WTC11 (cell line): ENCODE measurements around the gene IFRD2. TPM values are rescaled to one million over a fixed set of nuclear protein-coding genes. Genes with fewer than 3 reads are reported as not detected.
A peak's percentile ranks its signal among the peaks of the same experiment; 100 is the strongest.

Experiments
- ATAC-seq: fragments of 200-7000 bp; cut with Tn5 transposase; 2 replicates; pipeline ENCODE4 v1.10.0; 2021; ENCODE audit warnings: mild to moderate bottlenecking, moderate library complexity
- CTCF ChIA-PET: fragments of 300-600 bp; sonication (Branson Sonifier 250); formaldehyde crosslinking; loops from one replicate; lab custom pipeline; 2021; ENCODE audit warnings: antibody characterized with exemption; lab: Charles Lee
- POLR2A ChIA-PET: fragments of 350-600 bp; sonication (Branson Sonifier 250); formaldehyde crosslinking; loops from one replicate; lab custom pipeline; 2021; ENCODE audit warnings: antibody characterized with exemption; lab: Charles Lee
- DNase-seq: peaks from one replicate; pipeline ENCODE4 v3.0.0; 2021; ENCODE audit warnings: low spot score
- H3K27ac Mint-ChIP-seq: 2 replicates; pipeline ENCODE4 v1.8.0; 2021; ENCODE audit warnings: mixed read lengths
- H3K27me3 Mint-ChIP-seq: 2 replicates; pipeline ENCODE4 v1.8.0; 2021; ENCODE audit warnings: low read depth, mild to moderate bottlenecking, moderate library complexity, mixed read lengths
- H3K36me3 Mint-ChIP-seq: 2 replicates; pipeline ENCODE4 v1.8.0; 2021; ENCODE audit warnings: mixed read lengths
- H3K4me1 Mint-ChIP-seq: 2 replicates; pipeline ENCODE4 v1.8.0; 2022; ENCODE audit warnings: mixed read lengths
- H3K4me3 Mint-ChIP-seq: 2 replicates; pipeline ENCODE4 v1.8.0; 2021; ENCODE audit warnings: mild to moderate bottlenecking, moderate library complexity, mixed read lengths
- H3K9me3 Mint-ChIP-seq: 2 replicates; pipeline ENCODE4 v1.8.0; 2021; ENCODE audit warnings: mixed read lengths
- ATF6 ChIP-seq: sonication (generic); formaldehyde crosslinking; IDR thresholded peaks from 2 replicates; pipeline ENCODE4 v1.8.1; 2023; ENCODE audit warnings: mild to moderate bottlenecking, missing genetic modification reagents
- EMX1 ChIP-seq: fragments of 250-450 bp; sonication (Bioruptor Pico); IDR thresholded peaks from 2 replicates; pipeline ENCODE4 v1.8.0; 2021; ENCODE audit warnings: mild to moderate bottlenecking
- GABPB1 ChIP-seq: sonication (generic); formaldehyde crosslinking; IDR thresholded peaks from 2 replicates; pipeline ENCODE4 v1.8.1; 2023; ENCODE audit warnings: mild to moderate bottlenecking, missing genetic modification reagents
- GRHL2 ChIP-seq: fragments of 250-450 bp; sonication (Bioruptor Pico); IDR thresholded peaks from 2 replicates; pipeline ENCODE4 v1.8.0; 2022; ENCODE audit warnings: mild to moderate bottlenecking, moderate library complexity; ENCODE audit not compliant: insufficient replicate concordance, severe bottlenecking
- HMGXB4 ChIP-seq: sonication (generic); formaldehyde crosslinking; IDR thresholded peaks from 2 replicates; pipeline ENCODE4 v1.8.1; 2023; ENCODE audit warnings: mild to moderate bottlenecking, moderate library complexity, missing genetic modification reagents
- MXD4 ChIP-seq: fragments of 250-450 bp; sonication (Bioruptor Pico); IDR thresholded peaks from 2 replicates; pipeline ENCODE4 v1.8.0; 2021; ENCODE audit warnings: mild to moderate bottlenecking, moderate library complexity, borderline replicate concordance
- NR2C2 ChIP-seq: sonication (generic); formaldehyde crosslinking; IDR thresholded peaks from 2 replicates; pipeline ENCODE4 v1.8.0; 2022; ENCODE audit warnings: mild to moderate bottlenecking, missing genetic modification reagents
- PRDM15 ChIP-seq: sonication (generic); formaldehyde crosslinking; IDR thresholded peaks from 2 replicates; pipeline ENCODE4 v1.8.0; 2022; ENCODE audit warnings: missing genetic modification reagents
- PRRX2 ChIP-seq: fragments of 250-450 bp; sonication (Bioruptor Pico); IDR thresholded peaks from 2 replicates; pipeline ENCODE4 v1.8.0; 2021; ENCODE audit warnings: mild to moderate bottlenecking
- SMAD3 ChIP-seq: sonication (generic); formaldehyde crosslinking; IDR thresholded peaks from 2 replicates; pipeline ENCODE4 v1.8.0; 2022; ENCODE audit warnings: missing genetic modification reagents, mild to moderate bottlenecking, borderline replicate concordance
- ZNF423 ChIP-seq: fragments of 250-450 bp; sonication (Bioruptor Pico); IDR thresholded peaks from 2 replicates; pipeline ENCODE4 v2.1.2; 2022; ENCODE audit warnings: mild to moderate bottlenecking, moderate library complexity
- ZNF512 ChIP-seq: sonication (generic); formaldehyde crosslinking; IDR thresholded peaks from 2 replicates; pipeline ENCODE4 v1.8.1; 2022; ENCODE audit warnings: missing genetic modification reagents, borderline replicate concordance
- total RNA-seq: library from RNA; stranded (reverse); gene quantifications from 3 replicates; pipeline ENCODE4 v1.2.3, GENCODE V29; 2021
- TF ChIP-seq, protein P1 (sequence below): sonication (generic); formaldehyde crosslinking; IDR thresholded peaks from 2 replicates; pipeline ENCODE4 v1.8.1; 2022; ENCODE audit warnings: mild to moderate bottlenecking, moderate library complexity, missing genetic modification reagents
- TF ChIP-seq, protein P2 (sequence below): fragments of 250-450 bp; sonication (Bioruptor Pico); IDR thresholded peaks from 2 replicates; pipeline ENCODE4 v1.9.0; 2021; ENCODE audit warnings: mild to moderate bottlenecking, borderline replicate concordance
- TF ChIP-seq, protein P3 (sequence below): fragments of 250-450 bp; sonication (Bioruptor Pico); IDR thresholded peaks from 2 replicates; pipeline ENCODE4 v1.9.0; 2021; ENCODE audit warnings: mild to moderate bottlenecking

IFRD2 gene
- total RNA-seq, 1 experiment from 2014 or later = 92.0 TPM

GRCh38 chr3:50330330-50330729, 38.1 kb upstream of the IFRD2 start:
- Mint-ChIP-seq H3K4me1 (peaks cover 7% of the 10 kb centered on the region), H3K9me3 (no peaks in the 10 kb centered on the region), H3K27ac (no peak overlapping the region), H3K27me3 (no peaks in the 10 kb centered on the region), H3K36me3 (peaks cover 28% of the 10 kb centered on the region), H3K4me3 (no peak overlapping the region)
- ATAC-seq (no peak), DNase-seq (no peak)
- no peak for TF ChIP-seq ZNF423 (CRISPR knock-in tag)
- TF ChIP-seq GRHL2 (CRISPR knock-in tag) = no peak
- TF ChIP-seq PRRX2 (CRISPR knock-in tag) = no peak
- TF ChIP-seq NR2C2 (CRISPR knock-in tag) = no peak
- TF ChIP-seq SMAD3 = no peak
- TF ChIP-seq MXD4 (CRISPR knock-in tag) = no peak
- TF ChIP-seq, protein P1, sequence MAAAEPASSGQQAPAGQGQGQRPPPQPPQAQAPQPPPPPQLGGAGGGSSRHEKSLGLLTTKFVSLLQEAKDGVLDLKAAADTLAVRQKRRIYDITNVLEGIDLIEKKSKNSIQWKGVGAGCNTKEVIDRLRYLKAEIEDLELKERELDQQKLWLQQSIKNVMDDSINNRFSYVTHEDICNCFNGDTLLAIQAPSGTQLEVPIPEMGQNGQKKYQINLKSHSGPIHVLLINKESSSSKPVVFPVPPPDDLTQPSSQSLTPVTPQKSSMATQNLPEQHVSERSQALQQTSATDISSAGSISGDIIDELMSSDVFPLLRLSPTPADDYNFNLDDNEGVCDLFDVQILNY (CRISPR knock-in tag) = no peak
- ChIA-PET POLR2A (no interaction called here), CTCF (no interaction called here)

DNA sequence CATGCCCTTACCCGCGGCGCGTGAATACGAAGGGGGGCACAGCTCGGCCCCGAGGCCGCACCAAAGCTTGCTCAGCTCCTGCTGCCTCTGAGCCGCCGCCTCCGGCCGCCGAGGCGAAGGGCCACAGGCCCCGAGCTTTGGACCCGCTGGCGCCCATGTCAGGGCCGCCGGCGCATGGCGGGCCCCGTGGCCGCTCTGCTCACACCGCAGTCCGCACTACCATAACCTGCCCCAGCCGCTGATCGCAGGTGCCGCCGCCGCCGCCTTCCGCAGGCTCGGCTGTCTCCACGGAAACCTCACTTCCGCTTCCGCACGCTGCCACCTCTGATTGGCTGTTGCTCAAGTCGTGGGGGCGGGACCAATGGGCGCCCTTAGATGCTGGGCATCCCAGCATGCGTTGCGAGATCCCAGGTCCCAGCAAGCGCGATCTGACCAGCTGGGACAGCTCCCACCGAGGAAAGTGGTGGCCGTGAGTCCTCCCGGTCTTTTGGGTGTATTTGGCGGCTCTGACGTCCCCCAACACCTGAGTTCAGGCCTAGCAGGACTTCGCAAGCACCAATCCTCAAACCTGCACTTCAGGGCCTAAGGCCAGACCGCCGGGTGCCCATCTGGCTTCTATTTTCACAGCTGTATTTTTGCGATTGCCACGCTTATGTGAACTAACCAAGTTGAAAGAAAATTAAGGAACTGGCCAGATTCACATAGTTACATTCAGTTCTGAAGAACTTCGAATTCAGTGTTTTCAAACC, 35.9 kb upstream of the IFRD2 start, which contains the start of gene TUSC2:
TUSC2 (minus strand) TSS at position 281 of the 749 bp plus-strand sequence; CDS start at position 157, 124 bp downstream.
- Mint-ChIP-seq H3K27me3 (no peaks in the 10 kb centered on the region), H3K27ac (peak within 1 kb of the TSS; percentile 74; the same call in 1 of the 2 replicates), H3K9me3 (no peaks in the 10 kb centered on the region), H3K4me3 (peak within 1 kb of the TSS; percentile 84), H3K4me1 (peaks cover 25% of the 10 kb centered on the region), H3K36me3 (peaks cover 28% of the 10 kb centered on the region)
- CTCF ChIA-PET = interaction anchor here (0.6 to 1.8 kb wide), 12 partner anchors 9 to 222 kb away, joined by 3 to 23 read pairs (median 6); partner anchors contain the start of genes CYB561D2, HYAL1, NPRL2 and RASSF1
- POLR2A ChIA-PET = interaction anchor here (0.6 to 1.7 kb wide), 5 partner anchors 9 to 92 kb away, joined by 3 to 21 read pairs (median 3); partner anchors contain the start of genes GNAI2 and HYAL1
- DNase-seq (peak; percentile 96), ATAC-seq (peak; percentile 86)
- TF ChIP-seq GABPB1 (CRISPR knock-in tag) (peak; percentile 73), ATF6 (CRISPR knock-in tag) (no peak), PRDM15 (CRISPR knock-in tag) (no peak), ZNF512 (CRISPR knock-in tag) (no peak), EMX1 (CRISPR knock-in tag) (no peak), HMGXB4 (no peak; the same call in 1 of the 2 replicates)
- TF ChIP-seq, protein P2, sequence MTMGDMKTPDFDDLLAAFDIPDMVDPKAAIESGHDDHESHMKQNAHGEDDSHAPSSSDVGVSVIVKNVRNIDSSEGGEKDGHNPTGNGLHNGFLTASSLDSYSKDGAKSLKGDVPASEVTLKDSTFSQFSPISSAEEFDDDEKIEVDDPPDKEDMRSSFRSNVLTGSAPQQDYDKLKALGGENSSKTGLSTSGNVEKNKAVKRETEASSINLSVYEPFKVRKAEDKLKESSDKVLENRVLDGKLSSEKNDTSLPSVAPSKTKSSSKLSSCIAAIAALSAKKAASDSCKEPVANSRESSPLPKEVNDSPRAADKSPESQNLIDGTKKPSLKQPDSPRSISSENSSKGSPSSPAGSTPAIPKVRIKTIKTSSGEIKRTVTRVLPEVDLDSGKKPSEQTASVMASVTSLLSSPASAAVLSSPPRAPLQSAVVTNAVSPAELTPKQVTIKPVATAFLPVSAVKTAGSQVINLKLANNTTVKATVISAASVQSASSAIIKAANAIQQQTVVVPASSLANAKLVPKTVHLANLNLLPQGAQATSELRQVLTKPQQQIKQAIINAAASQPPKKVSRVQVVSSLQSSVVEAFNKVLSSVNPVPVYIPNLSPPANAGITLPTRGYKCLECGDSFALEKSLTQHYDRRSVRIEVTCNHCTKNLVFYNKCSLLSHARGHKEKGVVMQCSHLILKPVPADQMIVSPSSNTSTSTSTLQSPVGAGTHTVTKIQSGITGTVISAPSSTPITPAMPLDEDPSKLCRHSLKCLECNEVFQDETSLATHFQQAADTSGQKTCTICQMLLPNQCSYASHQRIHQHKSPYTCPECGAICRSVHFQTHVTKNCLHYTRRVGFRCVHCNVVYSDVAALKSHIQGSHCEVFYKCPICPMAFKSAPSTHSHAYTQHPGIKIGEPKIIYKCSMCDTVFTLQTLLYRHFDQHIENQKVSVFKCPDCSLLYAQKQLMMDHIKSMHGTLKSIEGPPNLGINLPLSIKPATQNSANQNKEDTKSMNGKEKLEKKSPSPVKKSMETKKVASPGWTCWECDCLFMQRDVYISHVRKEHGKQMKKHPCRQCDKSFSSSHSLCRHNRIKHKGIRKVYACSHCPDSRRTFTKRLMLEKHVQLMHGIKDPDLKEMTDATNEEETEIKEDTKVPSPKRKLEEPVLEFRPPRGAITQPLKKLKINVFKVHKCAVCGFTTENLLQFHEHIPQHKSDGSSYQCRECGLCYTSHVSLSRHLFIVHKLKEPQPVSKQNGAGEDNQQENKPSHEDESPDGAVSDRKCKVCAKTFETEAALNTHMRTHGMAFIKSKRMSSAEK (CRISPR knock-in tag) = no peak
- TF ChIP-seq, protein P3, sequence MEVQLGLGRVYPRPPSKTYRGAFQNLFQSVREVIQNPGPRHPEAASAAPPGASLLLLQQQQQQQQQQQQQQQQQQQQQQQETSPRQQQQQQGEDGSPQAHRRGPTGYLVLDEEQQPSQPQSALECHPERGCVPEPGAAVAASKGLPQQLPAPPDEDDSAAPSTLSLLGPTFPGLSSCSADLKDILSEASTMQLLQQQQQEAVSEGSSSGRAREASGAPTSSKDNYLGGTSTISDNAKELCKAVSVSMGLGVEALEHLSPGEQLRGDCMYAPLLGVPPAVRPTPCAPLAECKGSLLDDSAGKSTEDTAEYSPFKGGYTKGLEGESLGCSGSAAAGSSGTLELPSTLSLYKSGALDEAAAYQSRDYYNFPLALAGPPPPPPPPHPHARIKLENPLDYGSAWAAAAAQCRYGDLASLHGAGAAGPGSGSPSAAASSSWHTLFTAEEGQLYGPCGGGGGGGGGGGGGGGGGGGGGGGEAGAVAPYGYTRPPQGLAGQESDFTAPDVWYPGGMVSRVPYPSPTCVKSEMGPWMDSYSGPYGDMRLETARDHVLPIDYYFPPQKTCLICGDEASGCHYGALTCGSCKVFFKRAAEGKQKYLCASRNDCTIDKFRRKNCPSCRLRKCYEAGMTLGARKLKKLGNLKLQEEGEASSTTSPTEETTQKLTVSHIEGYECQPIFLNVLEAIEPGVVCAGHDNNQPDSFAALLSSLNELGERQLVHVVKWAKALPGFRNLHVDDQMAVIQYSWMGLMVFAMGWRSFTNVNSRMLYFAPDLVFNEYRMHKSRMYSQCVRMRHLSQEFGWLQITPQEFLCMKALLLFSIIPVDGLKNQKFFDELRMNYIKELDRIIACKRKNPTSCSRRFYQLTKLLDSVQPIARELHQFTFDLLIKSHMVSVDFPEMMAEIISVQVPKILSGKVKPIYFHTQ (CRISPR knock-in tag) = no peak
